H1 (cell line): ENCODE measurements around the gene EIF4E3. TPM values are rescaled to one million over a fixed set of nuclear protein-coding genes. Genes with fewer than 3 reads are reported as not detected.

ENCODE experiments used
- CREB1 ChIP-seq: IDR thresholded peaks from 2 replicates; pipeline ENCODE4 v1.6.1; 2012; ENCODE audit warnings: inconsistent platforms
- FOSL1 ChIP-seq: IDR thresholded peaks from 2 replicates; pipeline ENCODE4 v1.6.1; 2011; ENCODE audit warnings: mild to moderate bottlenecking, low read depth, low read length, moderate library complexity; ENCODE audit not compliant: insufficient read depth
- polyA plus RNA-seq, 7 experiments: library from polyadenylated mRNA; depleted of rRNA in 3 of 7; stranded (reverse) in 5 of 7; unstranded in 2 of 7; fragments of >200 nt in 5 of 7; fragments of 200-250 nt in 2 of 7; gene quantifications; 1 replicate in 5 of 7; 2 replicates in 1 of 7; 4 replicates in 1 of 7; pipeline versions ENCODE4 v1.2.1 to v1.2.3, GENCODE V29; 2011 to 2013; ENCODE audit warnings: missing spikeins in 2 of 7, mixed read lengths in 2 of 7
- total RNA-seq: library from RNA; stranded (reverse); fragmentation: NEBNext Ultra II Directional; extraction: Animal tissue kit (Norgen Biotek cat#: 25700); gene quantifications from 2 replicates; pipeline ENCODE4 v1.2.1, GENCODE V29; 2021
- TF ChIP-seq, protein P1 (sequence below): IDR thresholded peaks from 2 replicates; pipeline ENCODE4 v1.6.1; 2012; ENCODE audit warnings: inconsistent platforms
- TF ChIP-seq, protein P2 (sequence below): fragments of 300-600 bp; sonication (generic); IDR thresholded peaks from 2 replicates; pipeline ENCODE4 v1.7.1; 2012; ENCODE audit warnings: low read length, moderate library complexity, mild to moderate bottlenecking, inconsistent platforms; ENCODE audit not compliant: insufficient replicate concordance
- TF ChIP-seq, protein P3 (sequence below), 3 experiments: IDR thresholded peaks; 1 replicate in 2 of 3; 2 replicates in 1 of 3; pipeline versions ENCODE4 v1.5.1 to v1.6.1; 2011; ENCODE audit warnings: low read length in 3 of 3, mild to moderate bottlenecking in 3 of 3, inconsistent platforms in 2 of 3, low read depth in 1 of 3, moderate library complexity in 1 of 3; ENCODE audit not compliant: insufficient read depth in 1 of 3; ENCODE audit errors: control extremely low read depth in 1 of 3

The EIF4E3 gene
- total and polyA plus RNA-seq, 2 of the 8 experiments (the other 6 are each of a cell fraction or from before 2014, with no cell fraction given) = 5.2 to 17.0 TPM

DNA sequence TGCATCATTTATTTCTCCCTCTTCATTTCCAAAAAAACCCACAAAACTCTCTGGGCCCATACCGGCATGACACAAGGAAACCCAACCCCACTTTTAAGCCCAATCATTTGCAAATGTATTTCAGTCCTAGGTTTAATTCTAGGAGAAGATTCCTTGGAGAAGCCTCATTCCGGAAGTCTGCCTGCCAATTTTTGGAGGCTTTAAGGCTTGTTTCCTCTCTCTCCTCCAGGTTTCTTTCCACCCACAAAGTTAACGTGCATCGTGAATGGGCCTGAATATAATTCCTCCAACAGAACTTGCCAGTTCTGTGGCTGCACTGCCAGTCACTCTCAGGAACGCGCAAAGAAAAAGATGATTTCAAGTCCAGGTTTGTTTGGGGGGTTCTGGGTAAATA lies 71.8 kb downstream of the EIF4E3 start (continued):
- TF ChIP-seq CREB1 = no peak
- TF ChIP-seq, protein P1, sequence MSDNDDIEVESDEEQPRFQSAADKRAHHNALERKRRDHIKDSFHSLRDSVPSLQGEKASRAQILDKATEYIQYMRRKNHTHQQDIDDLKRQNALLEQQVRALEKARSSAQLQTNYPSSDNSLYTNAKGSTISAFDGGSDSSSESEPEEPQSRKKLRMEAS = no peak
- no peak for TF ChIP-seq FOSL1
- TF ChIP-seq, protein P2, sequence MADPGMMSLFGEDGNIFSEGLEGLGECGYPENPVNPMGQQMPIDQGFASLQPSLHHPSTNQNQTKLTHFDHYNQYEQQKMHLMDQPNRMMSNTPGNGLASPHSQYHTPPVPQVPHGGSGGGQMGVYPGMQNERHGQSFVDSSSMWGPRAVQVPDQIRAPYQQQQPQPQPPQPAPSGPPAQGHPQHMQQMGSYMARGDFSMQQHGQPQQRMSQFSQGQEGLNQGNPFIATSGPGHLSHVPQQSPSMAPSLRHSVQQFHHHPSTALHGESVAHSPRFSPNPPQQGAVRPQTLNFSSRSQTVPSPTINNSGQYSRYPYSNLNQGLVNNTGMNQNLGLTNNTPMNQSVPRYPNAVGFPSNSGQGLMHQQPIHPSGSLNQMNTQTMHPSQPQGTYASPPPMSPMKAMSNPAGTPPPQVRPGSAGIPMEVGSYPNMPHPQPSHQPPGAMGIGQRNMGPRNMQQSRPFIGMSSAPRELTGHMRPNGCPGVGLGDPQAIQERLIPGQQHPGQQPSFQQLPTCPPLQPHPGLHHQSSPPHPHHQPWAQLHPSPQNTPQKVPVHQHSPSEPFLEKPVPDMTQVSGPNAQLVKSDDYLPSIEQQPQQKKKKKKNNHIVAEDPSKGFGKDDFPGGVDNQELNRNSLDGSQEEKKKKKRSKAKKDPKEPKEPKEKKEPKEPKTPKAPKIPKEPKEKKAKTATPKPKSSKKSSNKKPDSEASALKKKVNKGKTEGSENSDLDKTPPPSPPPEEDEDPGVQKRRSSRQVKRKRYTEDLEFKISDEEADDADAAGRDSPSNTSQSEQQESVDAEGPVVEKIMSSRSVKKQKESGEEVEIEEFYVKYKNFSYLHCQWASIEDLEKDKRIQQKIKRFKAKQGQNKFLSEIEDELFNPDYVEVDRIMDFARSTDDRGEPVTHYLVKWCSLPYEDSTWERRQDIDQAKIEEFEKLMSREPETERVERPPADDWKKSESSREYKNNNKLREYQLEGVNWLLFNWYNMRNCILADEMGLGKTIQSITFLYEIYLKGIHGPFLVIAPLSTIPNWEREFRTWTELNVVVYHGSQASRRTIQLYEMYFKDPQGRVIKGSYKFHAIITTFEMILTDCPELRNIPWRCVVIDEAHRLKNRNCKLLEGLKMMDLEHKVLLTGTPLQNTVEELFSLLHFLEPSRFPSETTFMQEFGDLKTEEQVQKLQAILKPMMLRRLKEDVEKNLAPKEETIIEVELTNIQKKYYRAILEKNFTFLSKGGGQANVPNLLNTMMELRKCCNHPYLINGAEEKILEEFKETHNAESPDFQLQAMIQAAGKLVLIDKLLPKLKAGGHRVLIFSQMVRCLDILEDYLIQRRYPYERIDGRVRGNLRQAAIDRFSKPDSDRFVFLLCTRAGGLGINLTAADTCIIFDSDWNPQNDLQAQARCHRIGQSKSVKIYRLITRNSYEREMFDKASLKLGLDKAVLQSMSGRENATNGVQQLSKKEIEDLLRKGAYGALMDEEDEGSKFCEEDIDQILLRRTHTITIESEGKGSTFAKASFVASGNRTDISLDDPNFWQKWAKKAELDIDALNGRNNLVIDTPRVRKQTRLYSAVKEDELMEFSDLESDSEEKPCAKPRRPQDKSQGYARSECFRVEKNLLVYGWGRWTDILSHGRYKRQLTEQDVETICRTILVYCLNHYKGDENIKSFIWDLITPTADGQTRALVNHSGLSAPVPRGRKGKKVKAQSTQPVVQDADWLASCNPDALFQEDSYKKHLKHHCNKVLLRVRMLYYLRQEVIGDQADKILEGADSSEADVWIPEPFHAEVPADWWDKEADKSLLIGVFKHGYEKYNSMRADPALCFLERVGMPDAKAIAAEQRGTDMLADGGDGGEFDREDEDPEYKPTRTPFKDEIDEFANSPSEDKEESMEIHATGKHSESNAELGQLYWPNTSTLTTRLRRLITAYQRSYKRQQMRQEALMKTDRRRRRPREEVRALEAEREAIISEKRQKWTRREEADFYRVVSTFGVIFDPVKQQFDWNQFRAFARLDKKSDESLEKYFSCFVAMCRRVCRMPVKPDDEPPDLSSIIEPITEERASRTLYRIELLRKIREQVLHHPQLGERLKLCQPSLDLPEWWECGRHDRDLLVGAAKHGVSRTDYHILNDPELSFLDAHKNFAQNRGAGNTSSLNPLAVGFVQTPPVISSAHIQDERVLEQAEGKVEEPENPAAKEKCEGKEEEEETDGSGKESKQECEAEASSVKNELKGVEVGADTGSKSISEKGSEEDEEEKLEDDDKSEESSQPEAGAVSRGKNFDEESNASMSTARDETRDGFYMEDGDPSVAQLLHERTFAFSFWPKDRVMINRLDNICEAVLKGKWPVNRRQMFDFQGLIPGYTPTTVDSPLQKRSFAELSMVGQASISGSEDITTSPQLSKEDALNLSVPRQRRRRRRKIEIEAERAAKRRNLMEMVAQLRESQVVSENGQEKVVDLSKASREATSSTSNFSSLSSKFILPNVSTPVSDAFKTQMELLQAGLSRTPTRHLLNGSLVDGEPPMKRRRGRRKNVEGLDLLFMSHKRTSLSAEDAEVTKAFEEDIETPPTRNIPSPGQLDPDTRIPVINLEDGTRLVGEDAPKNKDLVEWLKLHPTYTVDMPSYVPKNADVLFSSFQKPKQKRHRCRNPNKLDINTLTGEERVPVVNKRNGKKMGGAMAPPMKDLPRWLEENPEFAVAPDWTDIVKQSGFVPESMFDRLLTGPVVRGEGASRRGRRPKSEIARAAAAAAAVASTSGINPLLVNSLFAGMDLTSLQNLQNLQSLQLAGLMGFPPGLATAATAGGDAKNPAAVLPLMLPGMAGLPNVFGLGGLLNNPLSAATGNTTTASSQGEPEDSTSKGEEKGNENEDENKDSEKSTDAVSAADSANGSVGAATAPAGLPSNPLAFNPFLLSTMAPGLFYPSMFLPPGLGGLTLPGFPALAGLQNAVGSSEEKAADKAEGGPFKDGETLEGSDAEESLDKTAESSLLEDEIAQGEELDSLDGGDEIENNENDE = no peak
- TF ChIP-seq, protein P3, sequence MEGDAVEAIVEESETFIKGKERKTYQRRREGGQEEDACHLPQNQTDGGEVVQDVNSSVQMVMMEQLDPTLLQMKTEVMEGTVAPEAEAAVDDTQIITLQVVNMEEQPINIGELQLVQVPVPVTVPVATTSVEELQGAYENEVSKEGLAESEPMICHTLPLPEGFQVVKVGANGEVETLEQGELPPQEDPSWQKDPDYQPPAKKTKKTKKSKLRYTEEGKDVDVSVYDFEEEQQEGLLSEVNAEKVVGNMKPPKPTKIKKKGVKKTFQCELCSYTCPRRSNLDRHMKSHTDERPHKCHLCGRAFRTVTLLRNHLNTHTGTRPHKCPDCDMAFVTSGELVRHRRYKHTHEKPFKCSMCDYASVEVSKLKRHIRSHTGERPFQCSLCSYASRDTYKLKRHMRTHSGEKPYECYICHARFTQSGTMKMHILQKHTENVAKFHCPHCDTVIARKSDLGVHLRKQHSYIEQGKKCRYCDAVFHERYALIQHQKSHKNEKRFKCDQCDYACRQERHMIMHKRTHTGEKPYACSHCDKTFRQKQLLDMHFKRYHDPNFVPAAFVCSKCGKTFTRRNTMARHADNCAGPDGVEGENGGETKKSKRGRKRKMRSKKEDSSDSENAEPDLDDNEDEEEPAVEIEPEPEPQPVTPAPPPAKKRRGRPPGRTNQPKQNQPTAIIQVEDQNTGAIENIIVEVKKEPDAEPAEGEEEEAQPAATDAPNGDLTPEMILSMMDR (IDR thresholded peaks at IDR 0.05; ENCODE audit: control extremely low read depth in 1 of 3, insufficient read depth in 1 of 3, low read depth in 1 of 3, low read length in 3 of 3) = no peak
